ENCODE results near the gene ABCA13.

GRCh38 chr7:48537561-48537960, 366.3 kb downstream of the ABCA13 start:
- TF ChIP-seq MAX (IDR thresholded peaks at IDR 0.05; ENCODE audit: low read depth, low read length) (no peak), POLR2A (IDR thresholded peaks at IDR 0.05; ENCODE audit: extremely low read depth, insufficient read length) (no peak)

All from NB4 (cell line).